Measurements from ENCODE around the gene PIGW. TPM values are rescaled to one million over a fixed set of nuclear protein-coding genes. Genes with fewer than 3 reads are reported as not detected.
A peak's percentile ranks its signal among the peaks of the same experiment; 100 is the strongest.

PIGW gene, protein sequence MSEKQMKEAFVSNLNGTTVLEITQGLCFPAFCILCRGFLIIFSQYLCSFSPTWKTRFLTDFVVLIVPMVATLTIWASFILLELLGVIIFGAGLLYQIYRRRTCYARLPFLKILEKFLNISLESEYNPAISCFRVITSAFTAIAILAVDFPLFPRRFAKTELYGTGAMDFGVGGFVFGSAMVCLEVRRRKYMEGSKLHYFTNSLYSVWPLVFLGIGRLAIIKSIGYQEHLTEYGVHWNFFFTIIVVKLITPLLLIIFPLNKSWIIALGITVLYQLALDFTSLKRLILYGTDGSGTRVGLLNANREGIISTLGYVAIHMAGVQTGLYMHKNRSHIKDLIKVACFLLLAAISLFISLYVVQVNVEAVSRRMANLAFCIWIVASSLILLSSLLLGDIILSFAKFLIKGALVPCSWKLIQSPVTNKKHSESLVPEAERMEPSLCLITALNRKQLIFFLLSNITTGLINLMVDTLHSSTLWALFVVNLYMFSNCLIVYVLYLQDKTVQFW
- 27.1 and 28.9 TPM in 2 replicates for total RNA-seq (2021; fragmentation: NEBNext Ultra II Directional; extraction: Animal tissue kit (Norgen Biotek cat#: 25700))
- polyA plus RNA-seq (2011; rRNA removed) = 10.3 and 12.1 TPM in 2 replicates
- polyA plus RNA-seq (2011; cell fraction: cytosol; rRNA removed) = 14.0 TPM
- polyA plus RNA-seq (2011; cell fraction: nucleus; rRNA removed) = 4.5 TPM
- 12.1 to 22.5 TPM (median 16.3 TPM) in 4 replicates for polyA plus RNA-seq (2012, experiment 1 of 2)
- polyA plus RNA-seq (2012, experiment 2 of 2) = 5.7 TPM
- polyA plus RNA-seq (2013, experiment 1 of 2) = 16.5 TPM
- 18.0 TPM for polyA plus RNA-seq (2013, experiment 2 of 2)
- 6.4 and 7.3 TPM in 2 replicates for polyA minus RNA-seq (2011; rRNA and poly(A)+ RNA removed)
- polyA minus RNA-seq (2011; cell fraction: cytosol; rRNA and poly(A)+ RNA removed) = 4.1 TPM
- 10.2 TPM for polyA minus RNA-seq (2011; cell fraction: nucleus; rRNA and poly(A)+ RNA removed)
- long read RNA-seq, experiment 1, transcript PIGW-204 (2 exons, 2,312 nt) = major isoform, 7 of 18 reads
- long read RNA-seq, experiment 1, partial matches to known transcripts = 9 of 18 reads
- long read RNA-seq, experiment 1, other reads (novel, unspliced or antisense) = 1 of 18 reads
- long read RNA-seq, experiment 2, partial matches to known transcripts = 2 of 6 reads
- long read RNA-seq, experiment 2, other reads (novel, unspliced or antisense) = 0 of 6 reads

DNA sequence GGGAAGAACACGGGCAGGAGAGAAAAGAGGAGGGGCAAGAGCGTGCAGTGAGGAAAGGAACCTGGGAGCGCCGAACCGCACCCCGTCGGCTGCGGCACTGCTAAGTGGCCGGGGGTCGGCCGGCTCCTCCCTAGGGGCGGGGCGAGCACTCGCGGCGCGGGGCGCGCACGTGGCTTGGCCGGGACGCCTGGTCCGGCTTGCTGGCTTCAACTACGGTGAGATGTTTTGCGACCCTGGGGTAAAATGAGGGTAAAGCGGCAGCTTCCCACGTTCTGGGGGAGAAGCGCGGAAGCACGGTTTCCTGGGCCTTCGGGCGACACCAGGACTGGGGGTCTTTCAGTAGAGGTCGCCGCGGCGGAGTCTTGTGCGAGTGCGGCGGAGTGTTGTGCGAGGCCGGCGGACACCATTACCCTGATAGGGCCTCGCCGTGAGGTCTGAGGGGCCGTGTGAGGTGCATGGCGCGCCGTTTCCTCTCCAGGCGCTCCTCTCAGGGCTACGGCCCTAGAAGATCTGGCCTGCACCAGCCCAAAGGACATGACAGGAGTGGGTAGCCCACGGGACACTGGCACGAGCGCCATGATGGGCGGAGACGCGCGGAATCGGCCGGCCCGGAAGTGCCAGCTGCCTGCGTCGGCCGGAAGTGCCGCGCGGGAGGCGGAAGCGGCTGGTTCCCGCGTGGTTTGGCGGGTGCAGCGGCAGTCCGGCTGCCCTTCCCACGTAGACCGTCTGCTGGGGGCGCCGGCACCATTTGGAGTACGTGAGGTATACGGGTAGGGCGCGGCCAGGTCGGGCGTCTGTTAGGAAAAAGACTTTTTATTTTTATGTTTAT lies at the start of gene PIGW, which contains the start of gene MYO19:
Gene PIGW, plus strand, starts transcription at position 148 of the 829 bp plus-strand sequence. CDS start 2,115 bp downstream, outside the sequence.
Gene MYO19, minus strand, starts transcription at position 29 of the 829 bp plus-strand sequence. CDS start 2,330 bp downstream, outside the sequence.
- peak within 1 kb of the TSS; percentile 99 for H4K8ac ChIP-seq (ENCODE audit: extremely low read depth, insufficient read depth, low read length)
- peak within 1 kb of the TSS; percentile 93 for H3K56ac ChIP-seq (replicated peaks; ENCODE audit: insufficient read length, low read depth, low read length)
- CTCF ChIA-PET (ENCODE audit: partially characterized antibody) = interaction anchor here (1.2 to 1.5 kb wide), 4 partner anchors 13 to 67 kb away, joined by 3 to 4 read pairs (median 4); partner anchors contain the start of gene MRM1
- H2BK12ac ChIP-seq (ENCODE audit: low read depth, low read length) = peak within 1 kb of the TSS; percentile 75; the same call in 1 of the 2 replicates
- peak within 1 kb of the TSS; percentile 89 to 97 (median 96) for H3K9ac ChIP-seq (replicated peaks in 1 of 4; ENCODE audit: extremely low read depth in 1 of 4, low read depth in 3 of 4, low read length in 3 of 4)
- H3K23me2 ChIP-seq (ENCODE audit: low read depth, low read length) = peaks cover 11% of the 10 kb centered on the region
- no peak within 1 kb of the TSS for H3K14ac ChIP-seq (ENCODE audit: insufficient read length)
- peak within 1 kb of the TSS; percentile 96 for H3K18ac ChIP-seq (ENCODE audit: extremely low read depth, low read length)
- H3K4me1 ChIP-seq (replicated peaks in 1 of 4; ENCODE audit: control insufficient read depth in 3 of 4, insufficient read depth in 4 of 4, low read length in 3 of 4) = peaks cover 3 to 6% (median 5%) of the 10 kb centered on the region in 4 experiments; a peak in 4 of 7 replicates
- 0% methylated on average over 76 of the region's 83 CpGs; no CpG with 5 or more reads in 1 of the 2 experiments for WGBS, 2 experiments (ENCODE audit: extremely low coverage in 1 of 2, insufficient coverage in 1 of 2, insufficient read length in 1 of 2, insufficient replicate concordance in 2 of 2, low coverage in 1 of 2, low lambda C conversion rate in 2 of 2, missing lambda C conversion rate in 1 of 2)
- H3K79me2 ChIP-seq (ENCODE audit: control insufficient read depth in 1 of 2, insufficient read depth in 2 of 2, low read length in 2 of 2) = peaks cover 0 to 37% of the 10 kb centered on the region in 2 experiments; a peak in 3 of 4 replicates
- no peak within 1 kb of the TSS for H3K23ac ChIP-seq (ENCODE audit: insufficient read length)
- H3K27me3 ChIP-seq (replicated peaks in 1 of 4; ENCODE audit: control insufficient read depth in 3 of 4, extremely low read depth in 1 of 4, insufficient read depth in 3 of 4, low read length in 3 of 4) = no peaks in the 10 kb centered on the region
- H3K4ac ChIP-seq (replicated peaks; ENCODE audit: insufficient read length, low read depth, low read length) = peak within 1 kb of the TSS; percentile 99
- no peaks in the 10 kb centered on the region for H3K9me3 ChIP-seq (ENCODE audit: insufficient read depth in 2 of 2, low read depth in 1 of 2, low read length in 1 of 2)
- peak within 1 kb of the TSS; percentile 95 for H3K27ac ChIP-seq (ENCODE audit: low read depth, low read length)
- H2BK5ac ChIP-seq (ENCODE audit: low read depth, low read length) = peak within 1 kb of the TSS; percentile 97
- POLR2A ChIA-PET (ENCODE audit: partially characterized antibody) = interaction anchor here (0.8 to 4.9 kb wide), 29 partner anchors 8 to 1721 kb away, joined by 3 to 101 read pairs (median 4); partner anchors contain the start of genes DHRS11, GGNBP2 and ZNHIT3
- FAIRE-seq (no peak), DNase-seq (ENCODE audit: low read depth in 1 of 2, low spot score in 2 of 2) (peak; percentile 87 to 93)
- H2AFZ ChIP-seq (ENCODE audit: low read length) = no peak within 1 kb of the TSS
- peak within 1 kb of the TSS; percentile 89 for H2AK5ac ChIP-seq (ENCODE audit: low read depth, low read length)
- peak within 1 kb of the TSS; percentile 67 for H2BK120ac ChIP-seq (replicated peaks; ENCODE audit: low read depth, low read length)
- peaks cover 0 to 3% of the 10 kb centered on the region in 2 experiments for H4K20me1 ChIP-seq (replicated peaks in 1 of 2; ENCODE audit: control insufficient read depth in 1 of 2, insufficient read depth in 2 of 2, low read length in 2 of 2)
- H4K5ac ChIP-seq (ENCODE audit: insufficient read length, low read depth, low read length) = peak within 1 kb of the TSS; percentile 99
- 0 out of 2 replicates have a peak within 1 kb of the TSS, but pooled peaks have one; percentile 18 for H2BK15ac ChIP-seq (ENCODE audit: low read length)
- peaks cover 27 to 48% (median 35%) of the 10 kb centered on the region in 4 experiments for H3K36me3 ChIP-seq (ENCODE audit: control insufficient read depth in 2 of 4, insufficient read depth in 4 of 4, low read length in 3 of 4)
- peak within 1 kb of the TSS; percentile 77 to 92 for H3K4me2 ChIP-seq (ENCODE audit: insufficient read depth in 1 of 2, low read depth in 2 of 2, low read length in 2 of 2)
- H4K91ac ChIP-seq (replicated peaks; ENCODE audit: insufficient read length, low read length) = peak within 1 kb of the TSS; percentile 100
- peak within 1 kb of the TSS; percentile 84 to 96 (median 87) for H3K4me3 ChIP-seq (ENCODE audit: extremely low read depth in 1 of 4, insufficient read depth in 2 of 4, low read depth in 3 of 4, low read length in 4 of 4)
- no peak within 1 kb of the TSS for H2BK20ac ChIP-seq (ENCODE audit: low read length)
- peaks cover 3% of the 10 kb centered on the region; the same call in 1 of the 2 replicates for H3K79me1 ChIP-seq (ENCODE audit: low read depth, low read length)
- no peak for TF ChIP-seq SRF (IDR thresholded peaks at IDR 0.05; ENCODE audit: low read depth, low read length)
- peak; percentile 83 to 93 for TF ChIP-seq POLR2A (IDR thresholded peaks at IDR 0.05; ENCODE audit: control extremely low read depth in 1 of 2, low read depth in 2 of 2, low read length in 2 of 2)
- TF ChIP-seq, protein P1, sequence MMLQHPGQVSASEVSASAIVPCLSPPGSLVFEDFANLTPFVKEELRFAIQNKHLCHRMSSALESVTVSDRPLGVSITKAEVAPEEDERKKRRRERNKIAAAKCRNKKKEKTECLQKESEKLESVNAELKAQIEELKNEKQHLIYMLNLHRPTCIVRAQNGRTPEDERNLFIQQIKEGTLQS (IDR thresholded peaks at IDR 0.05; ENCODE audit: insufficient read depth, low read depth, low read length) = no peak
- TF ChIP-seq TAF7 (optimal IDR thresholded peaks at IDR 0.05; ENCODE audit: borderline replicate concordance, low read depth, low read length) = no peak
- peak; percentile 70; the same call in 1 of the 2 replicates for TF ChIP-seq RBBP5 (IDR thresholded peaks at IDR 0.05; ENCODE audit: borderline replicate concordance, low read depth, low read length)

All from H1 (cell line).